Muscle of arm (tissue), 12 donors: ENCODE measurements around the gene SLC27A3. TPM values are rescaled to one million over a fixed set of nuclear protein-coding genes. Genes with fewer than 3 reads are reported as not detected.
"Not testable (repeated sequence)": the region's sequence is repeated elsewhere in the genome, so short reads cannot be mapped to it uniquely, and the experiment has no call there.

ENCODE experiments used
- DNase-seq: peaks from one replicate; pipeline ENCODE4 v3.0.0-alpha.2; 2013
- polyA plus RNA-seq, 12 donors: library from polyadenylated mRNA; unstranded; fragments of 120-200 nt; gene quantifications; one replicate each; pipeline ENCODE4 v1.2.1, GENCODE V29; 2013; ENCODE audit not compliant: insufficient read length in 12 of 12

The SLC27A3 gene
- polyA plus RNA-seq, 12 donors = 17.8 to 56.9 (median 19.3) TPM; not detected in 1

- no peak for DNase-seq
These were observed 3.0 kb downstream of the SLC27A3 start for GRCh38 chr1:153778051-153778823.

GRCh38 chr1:153778824-153779519, 3.8 kb downstream of the SLC27A3 start:
- no peak for DNase-seq

GRCh38 chr1:153779781-153780541, 4.8 kb downstream of the SLC27A3 start:
- DNase-seq = no peak

GRCh38 chr1:153780551-153780950, 5.3 kb downstream of the SLC27A3 start:
- no peak for DNase-seq

GRCh38 chr1:153782648-153783047, 7.4 kb downstream of the SLC27A3 start:
- not testable (repeated sequence) for DNase-seq

- peak; percentile 95 for DNase-seq
These were observed 8.3 kb downstream of the SLC27A3 start for GRCh38 chr1:153783233-153784190.

- no peak for DNase-seq
These were observed 11.0 kb downstream of the SLC27A3 start for GRCh38 chr1:153786038-153786790.

DNA sequence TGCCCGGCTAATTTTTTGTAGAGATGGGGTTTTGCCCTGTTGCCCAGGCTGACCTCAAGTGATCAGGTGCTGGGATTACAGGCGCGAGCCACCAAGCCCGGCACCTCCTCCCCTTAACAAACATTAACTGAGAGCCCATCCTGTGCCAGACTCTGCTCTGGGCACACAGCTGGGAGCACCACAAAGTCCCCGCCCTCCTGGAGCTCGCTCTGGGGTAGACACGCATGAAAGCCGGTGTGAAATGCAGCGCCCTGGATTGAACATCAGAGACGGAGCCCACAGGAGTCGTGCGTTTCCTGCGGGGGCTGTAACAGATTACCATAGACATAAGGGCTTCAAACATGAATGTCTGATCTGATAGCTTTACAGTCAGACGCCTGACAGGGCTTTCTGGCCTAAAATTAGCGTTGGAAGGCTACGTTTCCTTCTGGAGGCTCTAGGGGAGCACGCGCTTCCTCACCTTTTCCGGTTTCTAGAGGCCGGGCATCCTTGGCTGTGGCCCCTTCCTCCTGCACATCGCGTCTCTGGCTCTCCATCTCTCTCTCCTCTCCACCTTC, 14.3 kb downstream of the SLC27A3 start:
- no peak for DNase-seq

- DNase-seq = peak; percentile 89
These were observed 15.2 kb downstream of the SLC27A3 start for GRCh38 chr1:153790313-153790965.

GRCh38 chr1:153790966-153791647, 15.9 kb downstream of the SLC27A3 start:
- DNase-seq = no peak

DNA sequence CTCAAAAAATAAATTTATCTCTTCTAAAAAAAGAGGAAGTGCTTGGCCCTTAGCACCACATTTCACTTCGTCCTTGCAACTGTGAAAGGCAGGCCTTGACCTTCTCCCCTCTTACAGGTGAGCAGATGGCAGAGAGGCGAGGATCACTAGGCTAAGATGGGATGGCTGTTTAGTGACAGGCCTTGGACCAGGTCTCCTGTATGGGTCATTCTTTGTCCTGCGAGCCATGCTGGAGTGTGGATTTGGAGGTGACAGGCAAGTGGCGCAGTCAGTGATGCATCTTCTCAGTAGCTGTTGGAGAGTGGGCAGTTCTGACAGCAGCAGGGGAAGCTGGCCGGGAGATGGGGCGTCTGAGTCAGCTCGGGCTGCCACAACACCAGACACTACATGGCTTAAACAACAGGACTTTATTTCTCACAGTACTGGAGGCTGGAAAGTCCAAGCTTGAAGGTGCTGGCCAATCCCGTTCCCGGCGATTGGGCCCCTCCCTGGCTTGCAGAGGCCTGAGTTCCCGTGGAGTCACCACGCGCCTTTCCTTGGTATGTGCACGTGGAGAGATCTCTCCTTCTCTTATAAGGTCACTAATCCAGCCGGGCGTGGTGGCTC, 16.5 kb downstream of the SLC27A3 start:
- no peak for DNase-seq

DNA sequence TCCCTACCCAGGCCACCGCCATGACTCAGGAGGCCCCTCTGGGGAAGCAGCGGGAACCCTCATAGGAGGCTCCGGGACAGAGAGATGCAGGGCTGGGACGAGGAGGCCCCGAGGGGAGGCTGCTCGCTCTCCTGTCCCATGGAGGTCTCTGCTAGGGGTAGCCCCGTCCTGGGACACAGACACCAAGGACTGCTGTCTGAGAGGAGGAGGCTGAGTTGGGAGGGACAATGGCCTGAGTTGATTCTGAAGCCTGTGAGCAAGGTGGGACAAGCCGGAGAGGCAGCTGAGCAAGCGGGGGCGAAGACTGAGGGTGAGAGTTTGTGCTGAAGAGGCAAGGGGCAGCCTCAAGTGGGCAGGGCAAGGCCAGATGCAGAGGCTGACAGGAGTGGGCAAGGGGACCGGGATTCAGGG, 17.4 kb downstream of the SLC27A3 start:
- DNase-seq = no peak

GRCh38 chr1:153793261-153793972, 18.2 kb downstream of the SLC27A3 start:
- no peak for DNase-seq

GRCh38 chr1:153793973-153794615, 18.9 kb downstream of the SLC27A3 start:
- DNase-seq = no peak

- DNase-seq = no peak
These were observed 19.6 kb downstream of the SLC27A3 start for GRCh38 chr1:153794624-153795329.

- no peak for DNase-seq
These were observed 20.2 kb downstream of the SLC27A3 start for GRCh38 chr1:153795330-153795837.
